Erythroblast (primary cell): ENCODE data around the gene ADGRE2.

ENCODE experiments used
- DNase-seq, 2 experiments: peaks; one replicate each; lab custom pipeline; 2025; lab: John Stamatoyannopoulos, UW
- GATA1 ChIP-seq: IDR thresholded peaks from 2 replicates; pipeline ENCODE4 v1.6.1; 2011; ENCODE audit warnings: low read depth, mild to moderate bottlenecking, control low read depth, low read length, moderate library complexity
- POLR2A ChIP-seq: IDR thresholded peaks from 2 replicates; pipeline ENCODE4 v1.6.1; 2011; ENCODE audit warnings: mild to moderate bottlenecking, low read length

ADGRE2 gene

DNA sequence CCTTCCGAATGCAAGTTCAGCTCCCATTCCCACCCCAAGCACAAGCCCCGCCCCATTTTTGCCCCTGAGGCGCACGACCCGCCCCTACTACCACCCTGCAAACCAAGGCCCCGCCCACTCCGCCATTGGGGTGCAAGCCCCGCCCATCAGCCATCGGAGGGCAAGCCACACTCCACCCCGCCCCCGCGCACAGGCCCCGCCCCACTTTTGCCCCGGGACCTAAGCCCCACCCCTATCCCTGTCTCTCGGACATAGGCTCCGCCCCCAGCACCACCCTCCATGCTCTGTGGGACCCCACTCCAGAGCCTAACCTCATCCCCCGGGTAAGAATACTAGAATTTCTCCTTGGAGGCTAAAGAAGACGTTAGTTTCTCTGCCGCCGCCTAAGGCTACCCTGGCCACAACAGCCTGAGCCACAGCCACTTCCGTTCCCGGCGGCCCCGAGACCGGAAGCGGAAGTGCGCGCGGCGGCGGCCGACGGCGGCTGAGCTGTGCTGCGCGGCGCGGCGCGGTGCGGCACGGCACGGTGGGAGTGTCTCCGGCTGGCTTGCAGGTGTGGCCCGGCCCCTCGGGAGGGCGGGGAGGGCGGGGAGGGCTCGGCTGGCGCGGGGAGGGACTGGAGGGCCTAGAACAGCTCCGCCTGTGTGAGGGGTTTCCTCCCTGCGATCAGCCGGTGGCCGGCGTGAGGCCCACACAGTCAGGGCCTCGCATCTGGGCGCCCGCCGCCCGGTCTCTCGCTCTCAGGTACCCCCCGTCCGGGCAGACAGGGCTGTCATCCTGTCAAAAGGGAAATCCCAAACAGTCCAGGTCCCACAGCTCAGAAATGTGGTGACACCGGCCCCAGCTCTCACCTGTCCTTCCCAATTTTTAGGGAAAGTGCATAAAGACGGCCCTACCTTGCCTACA is 88.5 kb downstream of the ADGRE2 start, which contains the start of gene ZNF333:
Gene ZNF333, plus strand, starts transcription at position 451 of the 906 bp plus-strand sequence. CDS start 3,444 bp downstream, outside the sequence.
- peak; percentile 95 to 98 for DNase-seq
- TF ChIP-seq POLR2A (peak; percentile 67), GATA1 (no peak)

DNA sequence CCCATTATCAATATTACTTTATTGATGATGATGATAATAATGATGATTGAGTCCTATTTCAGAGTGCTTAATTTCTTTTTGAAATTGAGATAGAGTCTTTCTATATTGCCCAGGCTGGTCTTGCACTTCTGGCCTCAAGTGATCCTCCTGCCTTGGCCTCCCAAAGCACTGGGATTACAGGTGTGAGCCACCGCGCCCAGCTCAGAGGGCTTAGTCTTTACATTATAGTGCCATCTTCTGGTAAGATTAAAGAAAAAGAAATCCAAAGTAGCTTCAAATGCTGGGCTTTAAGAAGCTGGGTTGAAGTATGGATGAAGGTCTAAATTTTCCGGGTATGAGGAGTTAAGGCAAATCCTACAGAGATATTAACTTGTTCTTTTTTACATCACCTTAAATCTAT is 91.9 kb downstream of the ADGRE2 start:
- DNase-seq = peak; percentile 26 to 35
- TF ChIP-seq GATA1 (no peak), POLR2A (no peak)

DNA sequence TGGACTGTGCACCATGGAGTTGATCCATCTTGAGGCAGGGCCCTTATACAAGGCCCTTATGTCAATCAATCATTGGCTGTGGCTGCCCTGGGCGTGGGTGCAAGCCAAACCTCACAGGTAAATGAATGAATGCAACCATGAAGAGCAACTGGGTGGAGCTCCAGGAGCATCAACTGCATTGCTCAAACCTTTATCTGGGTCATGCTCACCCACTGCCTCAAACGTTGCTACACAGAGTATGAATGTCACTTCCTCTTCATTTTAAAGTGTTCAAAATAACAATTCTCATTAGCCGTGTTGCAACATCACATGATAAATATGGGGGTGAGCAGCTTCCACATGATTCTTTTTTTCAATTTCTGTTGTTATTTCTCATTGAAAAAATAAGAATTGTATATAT is 94.9 kb downstream of the ADGRE2 start:
- DNase-seq = no peak
- TF ChIP-seq GATA1 (no peak), POLR2A (no peak)
